Type B pancreatic cell (in vitro differentiated cells): Measurements from ENCODE around the gene DCC. TPM values are rescaled to one million over a fixed set of nuclear protein-coding genes. Genes with fewer than 3 reads are reported as not detected.

Experiments used
- DNase-seq: peaks from one replicate; pipeline ENCODE4 v3.0.0; 2021; ENCODE audit warnings: mixed read lengths; ENCODE audit not compliant: unreplicated experiment; ENCODE audit errors: extremely low spot score
- H3K27ac Mint-ChIP-seq: 2 replicates; pipeline ENCODE4 v1.8.0; 2021; ENCODE audit warnings: mild to moderate bottlenecking, mixed read lengths
- H3K27me3 Mint-ChIP-seq: 2 replicates; pipeline ENCODE4 v1.8.0; 2021; ENCODE audit warnings: mixed read lengths
- H3K36me3 Mint-ChIP-seq: 2 replicates; pipeline ENCODE4 v1.8.0; 2021; ENCODE audit warnings: mixed read lengths
- H3K4me1 Mint-ChIP-seq: one replicate; pipeline ENCODE4 v1.8.0; 2021; ENCODE audit warnings: mixed read lengths; ENCODE audit not compliant: unreplicated experiment
- H3K4me3 Mint-ChIP-seq: 2 replicates; pipeline ENCODE4 v1.8.0; 2021; ENCODE audit warnings: mild to moderate bottlenecking, mixed read lengths
- H3K9me3 Mint-ChIP-seq: 2 replicates; pipeline ENCODE4 v1.8.0; 2021; ENCODE audit warnings: mixed read lengths
- total RNA-seq: library from RNA; stranded (reverse); gene quantifications from 2 replicates; pipeline ENCODE4 v1.2.1, GENCODE V29; 2021; ENCODE audit warnings: low replicate concordance
- TF ChIP-seq, protein P1 (sequence below): fragments of 200-600 bp; sonication (generic); conservative IDR thresholded peaks from 2 replicates; pipeline ENCODE4 v1.5.0; 2021; ENCODE audit warnings: antibody characterized with exemption, mild to moderate bottlenecking

Gene DCC
- total RNA-seq, 1 donor from 2014 or later = 11.6 TPM

GRCh38 chr18:52747869-52748268, 407.9 kb downstream of the DCC start:
- no peaks in the 10 kb centered on the region for H3K27me3 Mint-ChIP-seq
- H3K4me1 Mint-ChIP-seq = no peaks in the 10 kb centered on the region
- H3K27ac Mint-ChIP-seq = no peak overlapping the region
- TF ChIP-seq, protein P1, sequence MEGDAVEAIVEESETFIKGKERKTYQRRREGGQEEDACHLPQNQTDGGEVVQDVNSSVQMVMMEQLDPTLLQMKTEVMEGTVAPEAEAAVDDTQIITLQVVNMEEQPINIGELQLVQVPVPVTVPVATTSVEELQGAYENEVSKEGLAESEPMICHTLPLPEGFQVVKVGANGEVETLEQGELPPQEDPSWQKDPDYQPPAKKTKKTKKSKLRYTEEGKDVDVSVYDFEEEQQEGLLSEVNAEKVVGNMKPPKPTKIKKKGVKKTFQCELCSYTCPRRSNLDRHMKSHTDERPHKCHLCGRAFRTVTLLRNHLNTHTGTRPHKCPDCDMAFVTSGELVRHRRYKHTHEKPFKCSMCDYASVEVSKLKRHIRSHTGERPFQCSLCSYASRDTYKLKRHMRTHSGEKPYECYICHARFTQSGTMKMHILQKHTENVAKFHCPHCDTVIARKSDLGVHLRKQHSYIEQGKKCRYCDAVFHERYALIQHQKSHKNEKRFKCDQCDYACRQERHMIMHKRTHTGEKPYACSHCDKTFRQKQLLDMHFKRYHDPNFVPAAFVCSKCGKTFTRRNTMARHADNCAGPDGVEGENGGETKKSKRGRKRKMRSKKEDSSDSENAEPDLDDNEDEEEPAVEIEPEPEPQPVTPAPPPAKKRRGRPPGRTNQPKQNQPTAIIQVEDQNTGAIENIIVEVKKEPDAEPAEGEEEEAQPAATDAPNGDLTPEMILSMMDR = no peak
- DNase-seq = no peak
- H3K9me3 Mint-ChIP-seq = no peaks in the 10 kb centered on the region
- no peaks in the 10 kb centered on the region for H3K36me3 Mint-ChIP-seq
- no peak overlapping the region for H3K4me3 Mint-ChIP-seq

DNA sequence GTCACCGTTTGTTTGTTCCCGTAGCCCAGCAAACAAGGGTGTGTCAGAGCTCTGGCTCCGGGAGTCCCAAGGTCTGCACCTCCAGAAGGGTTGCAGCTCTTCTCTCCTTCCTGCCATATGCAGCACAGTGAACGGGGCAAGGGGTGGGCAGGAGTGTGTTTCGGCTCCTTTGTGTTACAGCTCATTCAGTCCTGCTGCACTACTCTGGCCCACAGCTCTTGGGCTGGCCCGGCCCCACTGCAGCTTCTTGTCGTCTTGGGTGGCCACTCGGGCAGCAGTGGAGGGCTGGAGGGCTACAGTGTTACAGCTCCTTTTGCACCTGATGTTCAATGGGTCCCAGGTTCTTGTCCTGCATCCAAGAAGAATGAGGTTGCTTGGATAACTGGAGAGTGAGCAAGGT, 408.3 kb downstream of the DCC start:
- Mint-ChIP-seq H3K4me1 (no peaks in the 10 kb centered on the region), H3K36me3 (no peaks in the 10 kb centered on the region), H3K9me3 (no peaks in the 10 kb centered on the region), H3K27ac (no peak overlapping the region), H3K27me3 (no peaks in the 10 kb centered on the region), H3K4me3 (no peak overlapping the region)
- DNase-seq = no peak
- TF ChIP-seq, protein P1 = no peak

GRCh38 chr18:52749542-52749941, 409.5 kb downstream of the DCC start:
- H3K9me3 Mint-ChIP-seq = no peaks in the 10 kb centered on the region
- TF ChIP-seq, protein P1 = no peak
- no peak overlapping the region for H3K27ac Mint-ChIP-seq
- no peak overlapping the region for H3K4me3 Mint-ChIP-seq
- DNase-seq = no peak
- no peaks in the 10 kb centered on the region for H3K27me3 Mint-ChIP-seq
- no peaks in the 10 kb centered on the region for H3K4me1 Mint-ChIP-seq
- no peaks in the 10 kb centered on the region for H3K36me3 Mint-ChIP-seq

DNA sequence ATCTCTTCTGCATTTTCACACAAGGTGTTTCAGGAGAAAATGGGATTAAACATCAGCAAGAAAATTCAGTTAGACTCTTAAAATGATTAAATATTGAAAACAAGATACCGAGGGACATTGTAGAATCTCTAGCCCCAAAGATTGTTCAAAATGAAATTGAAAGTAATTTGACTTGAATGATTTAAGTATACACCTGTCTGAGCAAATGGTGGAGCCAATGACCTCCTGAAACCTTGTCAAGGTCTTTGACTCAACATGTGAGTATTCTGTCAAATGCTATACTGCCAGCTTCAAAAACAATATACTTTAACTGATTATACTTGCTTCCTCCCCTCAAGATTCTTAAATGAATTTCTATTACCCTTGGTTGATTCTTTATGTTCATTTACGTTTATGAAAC, 411.0 kb downstream of the DCC start:
- DNase-seq = no peak
- Mint-ChIP-seq H3K27me3 (no peaks in the 10 kb centered on the region), H3K4me1 (no peaks in the 10 kb centered on the region), H3K4me3 (no peak overlapping the region), H3K9me3 (no peaks in the 10 kb centered on the region), H3K36me3 (no peaks in the 10 kb centered on the region), H3K27ac (no peak overlapping the region)
- TF ChIP-seq, protein P1 = no peak

GRCh38 chr18:52764316-52764715, 424.3 kb downstream of the DCC start:
- Mint-ChIP-seq H3K27me3 (no peaks in the 10 kb centered on the region), H3K9me3 (no peaks in the 10 kb centered on the region), H3K27ac (no peak overlapping the region), H3K4me3 (no peak overlapping the region), H3K36me3 (no peaks in the 10 kb centered on the region), H3K4me1 (peaks cover 5% of the 10 kb centered on the region)
- TF ChIP-seq, protein P1 = no peak
- no peak for DNase-seq

- DNase-seq = no peak
These were observed 426.1 kb downstream of the DCC start for GRCh38 chr18:52766002-52766545.

More at GRCh38 chr18:52766002-52766545, 426.1 kb downstream of the DCC start:
- no peaks in the 10 kb centered on the region for H3K27me3 Mint-ChIP-seq
- TF ChIP-seq, protein P1 = no peak
- H3K4me1 Mint-ChIP-seq = peaks cover 5% of the 10 kb centered on the region
- H3K4me3 Mint-ChIP-seq = no peak overlapping the region
- H3K36me3 Mint-ChIP-seq = no peaks in the 10 kb centered on the region
- no peaks in the 10 kb centered on the region for H3K9me3 Mint-ChIP-seq
- H3K27ac Mint-ChIP-seq = no peak overlapping the region
